Stimulated activated CD8-positive, alpha-beta memory T cell treated with anti-CD3 and anti-CD28 coated beads, Interleukin-15, amount 100 ng/mL, for 24 hours (primary cell): ENCODE results near the gene OPCML.

ENCODE experiments used
- DNase-seq: peaks from one replicate; pipeline ENCODE4 v3.0.0-alpha.2; 2020; ENCODE audit warnings: low read depth

Gene OPCML

DNA sequence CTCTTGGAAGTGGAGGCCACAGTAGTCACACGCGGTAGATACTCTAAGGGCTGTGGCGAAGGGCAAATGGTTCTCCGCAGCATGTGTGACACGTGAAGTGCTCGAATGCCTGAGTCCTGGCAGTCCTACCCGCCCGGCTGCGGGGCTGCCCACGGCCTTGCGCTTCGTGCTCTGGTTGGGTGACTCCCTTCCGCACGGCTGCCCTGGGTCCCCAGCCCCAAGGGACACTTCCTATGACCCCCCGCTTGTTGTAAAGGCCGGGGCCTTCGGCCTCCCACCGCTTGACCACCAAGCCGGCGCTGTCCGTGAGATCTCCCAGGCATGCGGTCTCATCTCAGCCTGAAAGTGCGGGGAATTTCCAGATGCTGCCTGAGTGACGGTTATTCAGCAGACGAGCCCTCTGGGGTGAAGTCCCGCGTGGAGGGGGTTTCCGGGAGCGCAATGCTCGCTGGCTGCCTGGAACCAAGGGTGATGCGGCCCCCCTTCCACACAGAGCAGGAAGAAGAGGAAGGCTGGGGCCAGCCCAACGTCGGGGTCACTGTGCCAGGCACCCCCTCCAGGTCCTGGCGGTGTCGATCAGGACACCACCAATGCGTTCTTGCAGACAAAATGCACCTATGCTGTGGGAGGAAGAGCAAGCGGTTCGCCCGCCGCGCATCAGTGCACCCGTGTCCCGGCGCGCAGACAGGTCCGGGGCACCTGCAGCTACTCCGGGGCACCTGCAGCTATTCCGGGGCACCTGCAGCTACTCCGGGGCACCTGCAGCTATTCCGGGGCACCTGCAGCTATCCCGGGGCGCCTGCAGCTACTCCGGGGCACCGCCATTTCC is 171.2 kb downstream of the OPCML start:
- no peak for DNase-seq

GRCh38 chr11:133355095-133355494 is 177.2 kb downstream of the OPCML start:
- DNase-seq = no peak

DNA sequence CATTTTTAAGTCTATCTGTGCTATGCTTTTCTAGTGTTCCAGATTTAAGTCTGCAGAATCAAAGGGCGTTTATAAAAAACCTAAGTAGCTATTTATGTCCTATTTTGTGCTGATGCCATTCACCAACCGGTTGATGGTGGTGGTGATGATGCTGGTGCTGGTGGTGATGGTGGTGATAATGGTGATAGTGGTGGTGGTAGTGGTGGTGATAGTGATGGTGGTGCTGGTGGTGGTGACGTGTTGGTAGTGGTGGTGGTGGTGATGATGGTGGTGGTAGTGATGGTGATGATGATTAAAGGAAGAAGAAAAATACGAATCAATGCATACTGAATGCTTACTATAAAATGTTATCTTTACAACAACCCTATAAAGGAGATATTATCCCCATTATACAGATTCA is 178.2 kb downstream of the OPCML start:
- no peak for DNase-seq

- DNase-seq = no peak
Observed at GRCh38 chr11:133350045-133350444, 182.3 kb downstream of the OPCML start.

DNA sequence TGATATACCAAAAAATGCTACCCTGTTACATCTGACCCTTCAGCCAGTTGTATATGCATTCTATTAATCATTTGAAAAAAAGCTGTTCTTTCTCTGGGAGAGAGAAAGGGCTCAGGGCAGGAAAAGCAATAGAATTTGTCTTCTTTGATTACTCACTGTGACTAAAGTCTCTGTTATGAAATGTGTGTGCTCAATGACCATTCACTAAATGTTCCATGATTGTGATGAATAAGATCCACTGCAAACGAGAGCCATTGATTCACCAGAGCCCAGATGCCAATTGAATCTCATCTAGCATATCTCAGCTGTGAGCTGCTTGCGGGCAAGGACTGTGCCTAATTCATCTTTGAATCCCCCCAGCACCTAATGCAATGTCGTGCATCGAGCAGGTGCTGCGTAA is 184.3 kb downstream of the OPCML start:
- DNase-seq = no peak

- no peak for DNase-seq
Observed at GRCh38 chr11:133346137-133346536, 186.2 kb downstream of the OPCML start.

- DNase-seq = no peak
Observed at GRCh38 chr11:133343951-133344350, 188.3 kb downstream of the OPCML start.

DNA sequence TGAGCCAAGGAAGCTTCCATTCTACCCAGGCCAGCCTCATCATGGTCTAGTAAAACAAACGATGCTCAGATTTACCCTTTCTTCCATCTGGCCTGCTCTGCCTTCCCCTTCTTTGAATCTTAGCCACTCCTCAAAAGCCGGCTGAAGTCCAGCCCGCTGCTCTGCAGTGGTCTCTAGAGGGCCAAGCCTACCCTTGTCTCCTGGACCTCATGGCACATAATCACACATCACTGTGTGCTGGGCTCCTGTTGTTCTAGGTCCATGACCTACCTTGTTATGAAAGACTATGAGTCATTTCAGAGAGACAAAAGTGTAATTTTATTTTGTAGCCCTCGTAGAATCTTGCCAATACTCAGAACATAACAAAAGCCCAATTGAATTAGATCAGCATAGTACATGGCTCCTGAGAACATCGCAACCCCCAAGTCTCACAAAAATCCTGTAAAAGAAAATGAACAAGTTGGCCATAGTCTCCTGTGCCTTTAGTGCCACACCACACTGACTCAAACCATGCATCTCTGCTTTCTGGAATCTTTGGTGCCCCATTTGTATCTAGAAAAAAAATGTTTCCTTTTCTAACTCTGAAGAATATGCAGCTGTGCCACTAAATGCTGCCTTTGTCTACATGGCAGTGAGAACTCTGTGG is 192.7 kb downstream of the OPCML start:
- no peak for DNase-seq

- no peak for DNase-seq
Observed at GRCh38 chr11:133338588-133338987, 193.7 kb downstream of the OPCML start.

DNA sequence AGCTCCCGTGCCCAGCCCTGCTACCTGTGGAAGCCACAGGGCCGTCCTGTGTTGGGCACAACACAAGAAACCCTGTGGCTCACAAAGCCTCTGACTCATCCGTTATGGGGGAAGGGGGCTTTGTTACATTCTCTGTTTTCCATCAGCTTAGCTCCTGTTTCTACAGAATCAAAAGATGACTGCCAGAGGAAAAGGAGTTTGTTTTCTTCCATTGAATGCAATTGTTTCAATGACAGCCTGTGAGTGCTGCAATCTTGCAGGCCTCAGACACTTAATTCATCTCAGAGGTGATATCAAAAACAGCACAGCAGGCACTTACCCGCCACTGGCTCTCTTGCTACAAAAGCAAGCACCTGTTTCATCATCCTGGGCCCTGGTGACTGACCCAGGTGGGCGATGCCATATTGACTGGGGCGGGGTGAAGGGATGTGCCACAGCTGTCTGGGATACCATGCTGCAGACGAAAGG is 194.3 kb downstream of the OPCML start:
- no peak for DNase-seq

GRCh38 chr11:133337193-133337592 is 195.1 kb downstream of the OPCML start:
- no peak for DNase-seq

DNA sequence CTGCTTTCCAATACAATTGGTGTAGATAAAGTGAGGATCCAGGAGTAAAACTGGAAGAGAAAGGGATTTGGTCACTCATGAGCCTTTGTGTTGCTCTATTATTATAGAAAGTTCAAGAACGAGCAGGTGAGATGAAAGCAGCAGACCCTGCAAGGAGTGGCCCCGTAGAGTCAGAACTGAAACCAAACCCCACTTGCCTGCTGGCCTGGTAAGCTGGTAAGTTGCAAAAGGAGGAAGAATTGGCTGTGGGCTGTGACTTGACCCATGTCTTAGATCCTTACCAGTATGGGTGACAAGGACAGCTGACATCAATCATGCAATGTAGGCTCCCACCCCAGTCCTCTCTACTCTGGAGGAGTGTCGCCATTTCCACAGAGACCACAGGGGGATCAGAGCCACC is 201.3 kb downstream of the OPCML start:
- DNase-seq = no peak

DNA sequence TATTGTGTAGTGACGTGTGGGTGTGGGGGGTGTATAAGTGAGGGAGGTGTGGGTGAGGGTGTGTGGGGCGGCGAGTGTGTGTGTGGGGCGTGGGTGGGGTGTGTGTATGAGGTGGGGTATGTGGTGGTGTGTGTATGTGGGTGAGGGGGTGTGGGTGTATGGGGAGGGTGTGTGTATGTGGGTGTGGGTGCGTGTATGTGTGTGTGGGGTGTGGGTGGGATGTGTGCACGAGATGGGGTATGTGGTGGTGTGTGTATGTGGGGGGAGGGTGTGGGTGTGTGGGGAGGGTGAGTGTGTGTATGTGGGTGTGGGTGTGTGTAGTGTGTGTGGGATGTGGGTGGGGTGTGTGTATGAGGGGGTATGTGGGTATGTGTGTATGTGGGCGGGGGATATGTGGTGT is 205.5 kb downstream of the OPCML start:
- DNase-seq = no peak

GRCh38 chr11:133326332-133326731 is 206.0 kb downstream of the OPCML start:
- no peak for DNase-seq

- DNase-seq = no peak
Observed at GRCh38 chr11:133325711-133326110, 206.6 kb downstream of the OPCML start.

GRCh38 chr11:133323354-133323753 is 208.9 kb downstream of the OPCML start:
- DNase-seq = no peak

GRCh38 chr11:133318221-133318620 is 214.1 kb downstream of the OPCML start:
- DNase-seq = no peak

GRCh38 chr11:133311230-133311629 is 221.1 kb downstream of the OPCML start:
- no peak for DNase-seq

GRCh38 chr11:133306019-133306418 is 226.3 kb downstream of the OPCML start:
- DNase-seq = no peak

- no peak for DNase-seq
Observed at GRCh38 chr11:133305208-133305956, 226.9 kb downstream of the OPCML start.

DNA sequence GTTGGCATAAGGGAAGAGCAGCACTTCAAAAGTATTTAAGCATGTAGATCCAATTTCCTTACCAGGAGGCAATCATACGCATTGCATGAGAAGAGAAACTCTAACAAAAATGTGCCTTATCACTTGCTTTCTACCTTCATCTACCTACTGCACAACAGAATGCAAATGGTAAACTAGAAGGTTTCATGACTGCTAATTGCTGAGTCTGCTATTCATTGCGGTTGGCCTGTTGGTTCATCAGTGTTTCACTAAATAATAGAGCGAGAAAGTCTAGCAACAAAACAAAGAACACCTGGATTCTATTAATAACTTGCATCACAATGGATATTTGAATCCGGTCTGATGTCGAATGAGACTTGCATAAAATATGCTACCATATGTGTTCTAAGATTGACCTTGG is 229.0 kb downstream of the OPCML start:
- DNase-seq = no peak

DNA sequence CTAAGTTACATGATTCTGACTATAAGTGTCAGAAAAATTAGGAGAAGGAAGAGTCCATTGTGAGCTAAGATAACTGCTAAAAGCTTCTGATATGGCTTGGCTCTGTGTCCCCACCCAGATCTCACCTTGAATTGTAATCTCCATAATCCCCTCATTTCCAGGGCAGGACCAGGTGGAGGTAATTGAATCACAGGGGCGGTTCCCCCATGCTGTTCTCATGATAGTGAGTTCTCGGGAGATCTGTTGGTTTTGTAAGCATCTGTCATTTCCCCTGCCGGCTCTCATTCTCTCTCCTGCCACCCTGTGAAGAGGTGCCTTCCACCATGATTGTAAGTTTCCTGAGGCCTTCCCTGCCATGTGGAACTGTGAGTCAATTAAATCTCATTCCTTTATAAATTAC is 230.2 kb downstream of the OPCML start:
- no peak for DNase-seq

- DNase-seq = no peak
Observed at GRCh38 chr11:133300666-133301065, 231.6 kb downstream of the OPCML start.
